NCI-H1417 (cell line): ENCODE results near the gene PRR20G.
"Not testable (repeated sequence)": the region's sequence is repeated elsewhere in the genome, so short reads cannot be mapped to it uniquely, and the experiment has no call there.

ENCODE experiments used
- DNase-seq, 3 experiments: peaks; one replicate each; lab custom pipeline; 2025; lab: John Stamatoyannopoulos, UW

The PRR20G gene

DNA sequence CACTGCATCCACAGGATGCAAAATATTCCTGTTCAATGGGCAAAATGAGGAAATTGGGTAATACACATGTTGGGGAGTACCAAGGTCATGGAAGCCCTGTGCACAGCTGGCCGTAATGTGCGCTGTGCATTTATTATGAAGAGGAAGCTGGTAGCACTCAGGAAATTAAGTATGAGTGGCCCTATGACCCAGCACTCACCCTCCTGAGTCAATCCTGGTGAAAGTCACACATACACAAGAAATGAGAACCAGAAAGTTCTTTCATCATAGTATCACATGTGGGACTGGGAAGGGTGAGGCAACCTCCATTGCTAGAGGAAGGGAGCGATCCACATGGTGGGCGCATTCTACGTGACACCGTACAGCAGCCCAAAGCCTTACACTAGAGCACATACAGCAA lies 11.4 kb upstream of the PRR20G start:
- no peak for DNase-seq

DNA sequence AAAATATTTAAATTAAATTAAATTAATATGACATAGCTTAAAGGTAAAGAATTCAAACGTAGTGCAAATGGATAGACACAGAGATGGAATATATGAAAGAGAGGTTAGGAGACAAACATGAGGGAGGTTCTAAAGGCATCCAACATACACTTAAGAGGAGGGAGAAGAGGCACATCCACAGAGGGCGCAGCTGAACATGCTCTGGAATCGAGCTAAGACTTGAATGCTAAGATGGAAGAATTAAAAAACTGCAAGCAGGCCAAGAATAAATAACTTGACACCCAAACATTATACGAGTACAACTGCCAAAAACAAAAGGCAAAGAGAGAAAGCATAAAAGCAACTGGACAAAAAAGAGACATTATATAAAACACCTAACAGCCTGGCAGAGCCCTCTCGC lies 9.1 kb upstream of the PRR20G start:
- no peak for DNase-seq

DNA sequence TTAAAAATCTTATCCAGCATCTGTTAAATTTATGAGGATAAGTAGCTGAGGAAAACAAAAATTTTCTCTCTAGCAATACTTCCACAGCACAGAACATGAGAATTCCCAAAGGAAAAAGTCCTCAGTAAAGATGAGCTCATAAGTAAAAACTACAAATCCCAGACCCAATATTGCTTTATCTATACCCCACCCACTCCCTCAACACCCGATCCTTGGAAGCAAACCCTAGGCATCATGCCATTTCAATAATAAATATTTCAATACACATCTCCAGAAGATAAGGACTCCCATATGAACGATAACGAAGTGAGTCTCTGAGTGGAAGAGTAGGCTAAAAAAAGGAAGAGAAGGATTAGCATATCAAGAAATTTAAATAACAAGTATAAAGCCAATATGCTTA lies 8.3 kb upstream of the PRR20G start:
- no peak for DNase-seq

DNA sequence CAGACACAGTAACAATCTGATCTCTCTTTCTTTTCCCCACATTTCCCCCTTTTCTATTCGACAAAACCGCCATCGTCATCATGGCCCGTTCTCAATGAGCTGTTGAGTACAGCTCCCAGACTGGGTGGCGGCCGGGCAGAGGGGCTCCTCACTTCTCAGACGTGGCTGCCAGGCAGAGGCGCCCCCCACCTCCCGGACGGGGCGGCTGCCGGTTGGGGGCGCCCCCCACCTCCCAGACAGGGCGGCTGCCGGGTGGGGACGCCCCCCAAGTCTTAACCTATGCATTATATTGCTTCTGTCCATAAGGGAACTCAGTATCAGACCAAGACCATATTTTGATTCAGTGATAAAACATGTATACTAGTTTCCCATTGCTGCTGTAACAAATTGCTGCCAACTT lies 5.8 kb upstream of the PRR20G start:
- DNase-seq = not testable (repeated sequence)

DNA sequence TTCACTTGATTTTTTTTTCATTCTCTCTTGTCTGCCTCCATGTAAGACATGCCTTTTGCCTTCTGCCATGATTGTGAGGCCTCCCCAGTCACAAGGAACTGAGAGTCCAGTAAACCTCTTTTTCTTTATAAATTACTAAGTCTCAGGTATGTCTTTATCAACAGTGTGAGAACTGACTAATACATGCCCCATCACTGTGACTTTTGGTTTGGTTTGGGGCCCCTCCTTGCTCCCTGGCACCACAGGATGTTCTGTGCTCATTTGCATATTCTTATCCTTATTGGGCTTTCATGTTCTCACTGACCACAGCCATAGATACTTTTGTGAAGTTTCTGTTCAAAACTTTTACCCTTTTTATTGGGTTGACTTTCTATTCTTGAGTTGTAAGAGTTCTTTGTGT lies 3.8 kb upstream of the PRR20G start:
- no peak for DNase-seq

DNA sequence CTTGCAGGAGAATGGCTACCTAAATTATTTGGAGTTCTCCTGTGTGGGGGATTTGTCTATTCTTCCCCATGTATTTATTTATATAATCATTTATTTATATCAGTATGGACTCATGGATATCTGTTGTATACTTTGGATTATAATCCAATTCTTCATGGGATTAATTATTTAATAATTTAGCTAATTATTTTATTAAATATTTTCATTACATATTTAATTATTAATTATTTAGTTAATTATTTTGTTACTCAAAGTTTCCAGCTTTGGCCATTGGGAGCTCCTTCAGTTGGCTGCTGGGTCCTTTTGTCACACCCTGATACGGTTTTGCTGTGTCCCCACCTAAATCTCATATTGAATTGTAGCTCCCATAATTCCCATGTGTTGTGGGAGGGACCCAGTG lies 3.3 kb upstream of the PRR20G start:
- DNase-seq = no peak

DNA sequence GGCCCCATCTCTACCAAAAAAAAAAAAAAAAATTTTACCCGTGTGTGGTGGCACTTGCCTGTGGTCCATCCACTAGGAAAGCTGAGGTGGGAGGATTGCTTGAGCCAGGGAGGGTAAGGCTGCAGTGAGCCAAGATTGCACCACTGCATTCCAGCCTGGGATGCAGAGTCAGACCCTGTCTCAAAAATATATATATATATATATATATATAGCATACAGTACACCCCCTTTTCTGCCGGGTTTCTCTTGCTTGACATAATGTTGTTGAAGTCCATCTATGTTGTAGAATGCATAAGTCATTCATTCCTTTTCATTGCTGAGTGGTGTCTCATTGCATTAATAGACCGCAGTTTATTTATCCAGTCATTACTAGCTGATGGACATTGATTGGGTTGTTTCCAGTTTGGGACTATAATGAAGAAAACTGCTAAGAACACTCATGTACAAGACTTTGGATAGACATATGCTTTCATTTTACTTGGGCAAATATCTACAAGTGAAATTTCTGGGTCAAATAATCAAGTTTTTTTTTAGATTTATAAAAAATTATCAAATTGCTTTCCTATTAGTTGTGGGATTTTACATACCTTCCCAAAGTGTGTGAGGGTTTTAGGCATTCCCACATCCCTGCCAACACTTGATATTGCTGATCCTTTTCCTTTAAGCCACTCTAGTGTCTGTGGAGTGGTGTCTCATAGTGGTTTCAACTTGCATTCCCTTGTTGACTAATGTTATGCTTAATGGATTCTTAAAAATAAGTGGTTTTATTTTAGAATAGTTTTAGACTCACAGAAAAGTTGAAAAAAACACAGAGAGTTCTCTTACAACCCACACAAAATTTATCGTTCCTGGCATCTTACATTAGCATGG lies 2.1 kb upstream of the PRR20G start:
- peak in 1 of 3 experiments; percentile 22 for DNase-seq

DNA sequence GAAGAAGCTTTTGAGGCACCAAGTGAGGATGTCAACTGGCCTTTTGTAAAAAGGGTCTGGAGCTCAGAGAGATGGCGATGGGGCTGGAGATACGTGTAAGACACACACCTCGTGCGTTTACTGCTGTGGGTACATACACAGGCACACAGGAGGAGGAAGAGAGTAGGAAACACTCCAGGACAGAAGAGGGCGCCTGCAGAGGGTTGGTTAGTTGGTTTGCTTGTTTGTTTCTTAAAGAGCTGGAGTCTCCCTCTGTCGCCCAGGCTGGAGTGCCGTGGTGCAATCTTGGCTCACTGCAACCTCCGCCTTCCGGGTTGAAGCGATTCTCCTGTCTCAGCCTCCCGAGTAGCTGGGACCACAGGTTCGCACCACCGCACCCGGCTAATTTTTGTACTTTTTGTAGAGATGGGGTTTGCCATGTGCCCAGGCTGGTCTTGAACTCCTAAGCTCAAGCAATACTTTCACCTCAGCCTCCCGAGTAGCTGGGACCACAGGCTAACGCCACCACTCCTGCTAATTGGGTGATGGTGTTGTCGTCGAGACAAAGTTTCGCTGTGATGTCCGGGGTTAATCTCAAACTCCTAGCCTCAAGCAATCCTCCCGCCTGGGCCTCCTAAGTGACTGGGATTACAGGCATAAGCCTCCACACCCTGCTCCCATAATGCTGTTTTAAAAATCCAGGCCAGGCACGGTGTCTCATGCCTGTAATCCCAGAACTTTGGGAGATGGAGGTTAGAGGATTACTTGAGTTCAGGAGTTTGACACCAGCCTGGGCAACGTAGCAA lies 1.3 kb upstream of the PRR20G start:
- DNase-seq = peak in 2 of 3 experiments; percentile 4 to 17

DNA sequence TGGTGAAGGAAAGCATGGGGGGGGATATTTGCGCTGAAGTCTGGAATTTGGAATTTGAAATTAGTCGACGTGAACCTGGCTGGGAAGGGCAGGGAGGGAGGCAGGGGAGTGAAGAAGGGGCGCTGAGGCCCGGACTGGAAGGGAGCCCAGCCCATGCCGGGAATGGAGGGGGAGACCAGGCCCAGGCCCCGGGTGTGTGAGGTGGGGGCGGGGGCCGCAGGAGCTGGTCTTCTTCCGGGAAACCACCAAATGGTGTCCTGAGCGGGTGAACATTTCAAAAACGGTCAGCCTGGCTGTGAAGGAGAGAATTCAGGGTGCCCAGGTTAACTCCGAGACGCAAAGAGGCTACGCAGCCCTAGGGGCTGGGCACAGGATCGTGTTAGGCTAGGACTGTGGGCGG lies 497 bp upstream of the PRR20G start:
- DNase-seq = no peak

DNA sequence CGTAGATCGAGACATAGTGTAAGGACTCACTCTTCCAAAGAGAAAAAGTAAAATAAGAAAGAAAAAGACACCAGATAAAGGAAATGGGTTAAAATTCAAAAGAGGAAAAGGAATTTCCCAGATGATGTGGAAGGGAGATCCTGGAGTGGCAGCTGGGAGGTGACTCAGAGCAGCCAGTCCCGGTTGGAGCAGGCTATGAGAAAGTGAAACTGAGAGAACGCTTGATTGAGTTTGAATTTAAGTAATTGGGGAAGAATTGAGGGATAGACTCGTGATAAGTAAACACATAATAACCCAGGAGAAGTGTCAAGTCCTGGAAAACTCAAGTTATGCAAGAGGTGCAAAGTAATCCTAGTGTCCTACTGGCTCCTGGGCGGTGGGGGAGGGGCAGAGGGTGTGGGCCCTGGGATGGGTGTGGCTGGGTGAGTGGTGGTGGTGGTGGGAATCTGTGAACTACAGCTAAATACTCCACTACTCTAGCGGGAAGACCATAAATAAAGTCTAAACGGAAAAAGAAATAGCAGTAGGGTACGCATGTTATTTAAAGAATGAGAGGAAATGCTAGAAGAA lies 1.2 kb downstream of the PRR20G start:
- no peak for DNase-seq

DNA sequence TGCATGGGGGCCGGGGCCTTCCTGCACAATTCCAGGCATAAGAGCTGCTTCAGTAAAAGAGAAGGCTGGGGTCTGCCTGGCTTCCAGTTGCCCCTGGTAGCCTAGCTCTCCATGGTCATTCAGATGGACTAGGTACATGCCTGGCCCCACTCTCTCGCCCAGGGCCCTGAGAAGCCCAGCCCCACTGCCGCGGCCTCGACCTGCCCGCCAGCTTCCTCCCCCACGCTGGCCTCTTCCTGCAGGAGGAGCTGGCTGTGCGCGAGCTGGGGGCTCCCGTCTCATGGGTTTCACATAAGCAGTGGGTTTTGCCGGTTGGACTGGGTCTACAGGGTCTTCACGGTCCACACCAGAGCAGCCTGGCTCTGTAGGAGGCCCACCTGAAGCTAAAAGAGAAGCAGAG lies 3.6 kb downstream of the PRR20G start:
- DNase-seq = no peak

DNA sequence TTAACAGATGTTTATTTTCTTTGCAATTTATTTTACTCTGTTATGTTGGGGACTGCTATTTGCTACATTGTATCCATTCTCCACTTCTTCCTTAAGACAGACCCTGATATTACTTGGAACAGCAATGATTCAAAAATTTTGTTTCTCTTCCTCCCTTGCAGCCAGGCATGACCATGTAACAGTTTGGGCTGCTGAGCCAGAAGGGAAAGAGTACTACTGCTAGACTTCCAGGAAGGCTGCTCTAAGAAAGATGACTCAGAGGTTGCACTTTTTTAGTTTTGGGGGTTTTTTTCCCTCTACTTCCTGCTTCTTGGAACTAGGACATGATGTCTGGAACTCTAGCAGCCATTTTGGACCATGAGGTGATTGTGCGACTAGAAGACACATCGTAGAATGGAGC lies 10.3 kb downstream of the PRR20G start:
- no peak for DNase-seq

DNA sequence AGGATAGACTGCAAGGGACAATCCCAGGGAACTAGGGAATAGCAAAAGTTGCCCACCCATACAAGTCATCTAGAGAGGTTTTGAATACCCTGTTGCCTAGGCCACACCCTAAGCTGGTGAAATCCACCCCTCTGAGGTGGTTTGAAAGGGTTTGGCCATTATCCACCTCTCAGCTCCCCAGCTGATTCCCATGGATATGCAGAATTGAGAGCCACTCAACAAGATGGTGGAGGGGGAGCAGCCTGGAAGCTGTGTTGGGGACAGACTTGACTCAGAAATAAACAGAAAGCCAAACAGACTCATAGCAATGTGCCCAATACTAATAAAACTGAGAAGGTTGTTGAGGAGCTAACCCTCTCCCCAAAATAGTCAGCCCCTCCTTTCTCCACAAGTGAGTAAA lies 10.9 kb downstream of the PRR20G start:
- no peak for DNase-seq

DNA sequence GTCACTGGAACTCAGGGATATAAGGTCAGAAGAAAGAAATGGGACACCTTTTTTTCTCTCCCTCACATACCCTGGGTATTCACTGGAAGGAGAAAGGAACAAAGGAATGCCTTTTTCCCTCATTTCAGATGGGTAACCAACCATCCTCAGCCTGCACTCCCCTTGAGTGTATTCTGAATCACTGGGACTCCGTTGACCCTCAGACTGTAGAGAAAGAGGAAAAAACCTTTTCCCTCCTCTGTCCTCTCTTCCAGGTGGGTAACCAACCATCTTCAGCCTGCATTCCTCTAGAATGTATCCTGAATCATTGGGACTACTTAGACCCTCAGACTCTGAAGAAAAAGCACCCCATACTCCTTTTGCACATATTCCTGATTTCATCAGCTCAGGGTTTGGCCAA lies 11.4 kb downstream of the PRR20G start:
- no peak for DNase-seq

DNA sequence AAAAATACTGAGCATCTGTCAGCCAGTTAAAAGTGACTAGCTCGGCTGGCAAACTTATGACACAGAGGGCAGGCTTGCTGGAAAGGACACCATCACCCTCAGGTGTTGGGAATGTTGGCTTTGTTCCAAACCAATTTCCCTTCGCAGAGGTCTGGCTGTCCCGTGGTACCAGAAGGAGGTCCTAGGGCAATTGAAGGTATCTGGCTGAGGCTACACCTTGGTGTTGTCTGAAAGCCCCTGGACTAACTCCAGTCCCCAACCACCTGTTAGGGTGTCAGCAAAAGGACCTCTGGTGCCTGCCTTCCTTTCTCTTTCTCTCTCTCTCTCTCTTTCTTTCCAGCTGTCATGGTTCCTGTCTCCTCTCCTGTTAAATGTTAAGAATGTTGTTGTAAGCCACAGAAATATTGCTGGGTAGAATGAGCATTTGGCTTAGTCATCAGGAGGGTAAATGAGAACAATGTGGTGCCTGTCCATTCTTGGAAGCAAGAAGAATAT lies 12.5 kb downstream of the PRR20G start:
- DNase-seq = no peak

DNA sequence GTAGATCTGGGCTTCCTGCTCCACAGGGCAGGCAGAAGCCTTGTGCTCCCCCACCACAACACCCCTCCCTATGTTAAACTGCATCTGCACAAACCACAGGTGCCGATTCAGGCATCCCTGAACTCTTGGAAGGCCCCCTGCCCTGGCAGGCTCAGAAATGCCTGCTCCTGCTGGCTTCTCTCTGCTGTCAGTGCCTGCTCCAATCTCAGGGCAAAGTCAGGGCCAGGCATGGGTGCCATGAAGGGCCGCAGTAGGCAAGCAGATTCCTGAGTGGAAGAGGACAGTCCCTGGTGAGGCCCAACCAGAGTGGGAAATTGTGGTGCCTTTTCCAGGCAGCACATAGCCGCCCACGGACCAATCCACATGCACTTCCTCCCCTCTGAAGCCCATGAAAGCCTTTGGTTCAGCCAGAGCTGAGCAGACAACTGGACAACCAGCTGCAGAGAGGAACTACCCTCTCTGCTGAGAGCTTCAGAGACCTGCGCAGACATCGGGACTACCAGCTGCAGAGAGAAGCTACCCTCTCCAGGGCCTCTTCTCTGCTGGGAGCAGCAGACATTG lies 13.6 kb downstream of the PRR20G start:
- no peak for DNase-seq

DNA sequence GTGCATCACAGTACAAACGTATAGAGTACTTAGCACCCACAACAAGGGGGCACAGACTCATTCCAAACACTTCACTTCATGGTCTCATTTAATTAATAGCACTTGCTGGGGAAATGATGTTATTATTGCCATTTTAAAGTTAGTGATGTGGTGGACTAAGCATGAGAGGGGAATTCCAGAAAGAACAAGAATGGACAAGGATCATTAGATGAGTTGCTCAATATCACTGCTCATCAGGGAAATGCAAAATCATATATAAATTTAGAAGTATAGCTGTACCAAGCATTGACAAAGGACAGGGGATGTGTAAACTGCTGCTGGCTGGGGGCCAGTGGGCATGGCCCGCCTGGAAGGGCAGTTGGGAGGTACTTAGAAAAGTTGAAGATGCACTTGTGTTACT lies 14.6 kb downstream of the PRR20G start:
- DNase-seq = no peak

DNA sequence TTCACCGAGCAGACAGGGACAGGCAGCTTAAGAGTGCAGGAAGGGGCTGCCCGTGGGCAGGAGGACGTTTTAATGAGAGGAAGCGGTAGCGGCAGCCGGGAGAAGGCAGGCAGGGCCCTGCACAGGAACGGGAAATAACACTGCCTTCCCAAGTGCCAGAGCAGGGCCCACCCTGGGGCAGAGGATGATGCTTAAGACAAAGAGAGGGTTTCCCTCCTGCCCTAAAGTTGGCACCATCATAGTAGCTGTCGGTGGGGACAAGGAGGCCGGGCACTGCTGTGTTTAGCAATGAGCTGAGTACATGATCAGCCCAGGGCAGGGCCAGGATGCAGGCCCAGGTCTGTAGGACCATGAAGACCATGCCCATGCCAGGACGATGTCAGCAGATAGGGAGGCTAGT lies 21.7 kb downstream of the PRR20G start:
- no peak for DNase-seq

DNA sequence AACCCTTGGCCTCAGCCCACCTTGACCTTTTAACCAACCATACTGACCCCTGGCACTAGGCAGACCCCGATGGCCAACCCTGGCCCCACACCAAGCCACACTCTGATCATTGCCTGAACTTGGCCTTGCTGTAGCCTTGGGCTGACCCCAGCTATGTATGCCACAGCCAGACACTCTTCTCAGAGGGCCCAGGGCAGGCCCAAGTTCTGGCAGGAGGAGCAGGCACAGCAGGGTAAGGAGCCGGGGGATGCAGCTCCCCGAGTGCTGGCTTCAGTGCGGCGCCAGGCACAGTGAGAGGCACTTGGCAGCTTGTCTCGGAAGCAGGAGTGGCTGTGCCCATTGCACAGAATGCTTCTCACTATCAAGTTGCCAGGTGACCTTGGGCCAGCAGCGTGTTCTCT lies 22.3 kb downstream of the PRR20G start:
- no peak for DNase-seq

DNA sequence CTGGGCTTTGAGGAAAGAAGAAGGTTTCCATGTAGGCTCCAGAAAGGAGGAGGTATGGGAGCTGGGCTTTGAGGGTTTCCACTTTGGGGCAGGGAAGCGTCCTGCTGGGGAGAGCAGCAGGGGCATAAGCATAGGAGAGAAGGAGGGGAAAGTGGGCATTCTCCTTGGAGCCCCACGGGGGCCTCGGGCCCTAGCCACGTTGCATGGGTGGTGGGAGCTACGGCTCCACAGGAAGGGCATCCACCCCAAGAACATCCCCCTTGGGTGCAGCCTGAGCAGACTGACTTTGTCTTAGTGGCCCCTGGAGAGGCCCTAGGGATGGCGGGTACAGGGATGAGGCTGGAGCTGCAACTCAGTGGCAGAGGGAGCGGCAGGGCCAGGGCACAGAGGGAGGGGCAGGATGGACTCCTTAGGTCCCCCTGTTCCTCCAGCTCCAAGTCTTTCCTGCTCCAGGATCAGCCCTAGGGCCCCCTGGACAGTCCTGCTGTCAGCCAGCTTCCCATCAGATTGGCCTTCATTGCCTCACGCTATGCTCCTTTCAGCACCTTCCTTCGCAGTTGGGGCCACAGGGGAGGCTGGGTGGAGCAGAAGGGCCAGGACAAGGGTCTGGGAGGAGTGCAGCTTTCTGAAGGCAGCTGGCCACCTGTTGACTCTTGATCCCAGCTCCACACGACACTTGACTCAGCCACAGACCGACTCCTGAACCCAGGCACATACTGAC lies 22.9 kb downstream of the PRR20G start:
- no peak for DNase-seq

DNA sequence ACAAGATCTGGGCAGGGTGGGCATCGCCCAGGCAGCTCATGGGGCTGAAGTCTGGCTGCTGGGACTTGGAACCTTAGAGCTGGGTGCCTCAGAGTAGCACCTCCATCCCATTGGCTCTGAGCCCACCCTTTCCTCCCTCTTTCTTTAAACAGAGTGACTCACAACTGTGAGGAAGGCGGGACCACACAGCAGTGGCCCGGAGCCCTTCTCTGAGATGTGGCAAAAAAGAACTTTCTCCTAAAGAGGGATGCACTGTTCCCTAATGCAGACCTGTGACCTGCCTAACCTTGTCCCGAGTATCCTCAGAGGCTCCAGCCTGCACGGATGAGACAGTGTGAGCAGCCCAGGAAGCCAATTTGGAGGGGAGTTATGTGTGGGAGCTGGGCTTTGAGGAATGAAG lies 23.6 kb downstream of the PRR20G start:
- no peak for DNase-seq
